HG02870 (cell line): ENCODE results near the gene YY1.
"Not testable (repeated sequence)": the region's sequence is repeated elsewhere in the genome, so short reads cannot be mapped to it uniquely, and the experiment has no call there.

Experiments used
- ATAC-seq: cut with Tn5 transposase; IDR thresholded peaks from one replicate; pipeline ENCODE4 v1.9.1; 2021; ENCODE audit warnings: mild to moderate bottlenecking, moderate library complexity; ENCODE audit not compliant: unreplicated experiment

YY1 gene

GRCh38 chr14:100238419-100239210, at the start of gene YY1:
Gene YY1, plus strand, starts transcription at chr14:100239144. Its CDS starts 101 bp downstream, at chr14:100239245.
- ATAC-seq, result peak; percentile 77

- no peak for ATAC-seq
These were observed 48.8 kb upstream of the YY1 start for GRCh38 chr14:100190126-100190525.

GRCh38 chr14:100191584-100192249, 47.2 kb upstream of the YY1 start:
- no peak for ATAC-seq

- no peak for ATAC-seq
These were observed 46.7 kb upstream of the YY1 start for GRCh38 chr14:100192250-100192671.

DNA sequence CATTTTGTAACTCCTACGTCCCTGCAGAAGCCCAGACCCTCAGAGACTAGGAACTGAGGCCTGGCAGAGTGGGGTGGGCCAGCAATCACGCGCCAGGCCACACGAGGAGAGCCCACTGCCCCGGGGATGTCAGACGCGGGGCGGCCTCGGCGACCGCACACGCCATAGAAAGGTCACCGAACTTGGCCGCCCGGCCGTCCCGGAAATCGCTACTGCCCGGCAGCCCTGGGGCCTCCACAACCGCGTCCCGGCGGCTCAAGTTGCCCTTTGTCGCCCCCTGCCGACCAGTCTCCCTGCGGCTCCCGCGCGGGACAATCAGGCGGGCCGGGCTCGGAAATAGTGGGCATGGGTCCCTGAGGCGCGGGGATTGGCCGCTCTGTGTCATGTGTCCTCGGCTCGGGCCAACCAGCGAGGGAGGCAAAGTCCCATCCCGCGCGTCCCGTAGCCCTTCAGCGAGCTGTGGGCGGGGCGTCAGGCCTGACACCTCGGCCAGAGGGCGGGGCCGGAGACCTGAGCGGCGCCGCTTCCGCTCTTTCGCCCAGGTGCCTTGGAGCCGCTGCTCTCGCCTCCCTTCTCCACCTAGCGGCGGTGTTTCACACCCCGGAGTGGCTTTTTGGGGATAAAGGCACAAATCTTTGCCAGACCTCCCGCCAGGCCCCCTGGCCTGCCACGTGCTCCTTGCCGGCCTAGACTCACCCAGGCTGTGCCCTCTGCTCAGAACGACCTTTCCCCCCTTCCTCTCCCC, 46.1 kb upstream of the YY1 start:
- ATAC-seq, result peak; percentile 99

- ATAC-seq, result no peak
These were observed 45.3 kb upstream of the YY1 start for GRCh38 chr14:100193417-100194357.

DNA sequence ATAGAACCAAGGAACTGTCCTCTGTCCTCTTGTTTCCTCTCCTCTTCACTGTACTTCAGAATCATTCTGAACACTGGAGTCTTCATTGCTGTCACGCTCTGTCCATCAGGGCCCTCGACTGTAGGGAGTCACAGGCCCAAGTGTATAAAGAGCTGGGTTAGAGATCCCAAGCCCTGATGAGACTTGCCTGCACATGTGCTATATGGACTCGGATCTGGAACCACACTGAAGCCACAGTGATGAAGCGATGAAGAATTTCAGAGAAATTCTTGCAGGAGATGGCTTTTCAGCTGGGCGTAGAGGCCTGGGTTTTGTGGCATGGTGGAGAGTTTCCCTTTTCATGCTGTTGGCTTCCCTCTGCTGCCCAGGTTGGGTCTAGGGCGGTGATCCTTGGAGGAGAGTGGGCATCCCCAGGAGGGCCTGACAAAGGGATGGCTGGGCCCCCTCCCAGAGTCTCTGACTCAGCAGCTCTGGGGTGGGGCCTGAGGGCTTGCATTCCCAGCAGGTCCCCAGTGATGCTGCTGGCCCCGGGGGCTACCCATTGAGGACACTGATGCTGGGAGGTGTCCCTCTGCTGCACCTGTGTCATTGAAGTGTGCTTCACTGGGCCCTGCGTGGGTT, 39.6 kb upstream of the YY1 start:
- ATAC-seq, result no peak

DNA sequence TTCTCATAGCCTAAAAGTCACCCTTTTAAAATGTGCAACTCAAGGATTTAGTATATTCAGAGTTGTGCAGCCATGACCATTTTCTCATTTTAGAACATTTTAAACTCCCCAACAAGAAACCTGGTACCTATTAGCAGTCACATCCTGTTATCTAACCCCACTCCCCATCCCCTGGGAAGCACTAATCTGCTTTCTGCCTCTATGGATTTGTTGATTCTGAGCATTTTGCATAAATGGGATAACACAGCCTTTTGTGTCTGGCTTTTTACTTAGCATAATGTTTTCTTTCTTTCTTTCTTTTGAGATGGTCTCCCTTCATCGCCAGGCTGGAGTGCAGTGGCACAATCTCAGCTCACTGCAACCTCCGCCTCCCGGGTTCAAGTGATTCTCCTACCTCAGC, 38.6 kb upstream of the YY1 start:
- no peak for ATAC-seq

DNA sequence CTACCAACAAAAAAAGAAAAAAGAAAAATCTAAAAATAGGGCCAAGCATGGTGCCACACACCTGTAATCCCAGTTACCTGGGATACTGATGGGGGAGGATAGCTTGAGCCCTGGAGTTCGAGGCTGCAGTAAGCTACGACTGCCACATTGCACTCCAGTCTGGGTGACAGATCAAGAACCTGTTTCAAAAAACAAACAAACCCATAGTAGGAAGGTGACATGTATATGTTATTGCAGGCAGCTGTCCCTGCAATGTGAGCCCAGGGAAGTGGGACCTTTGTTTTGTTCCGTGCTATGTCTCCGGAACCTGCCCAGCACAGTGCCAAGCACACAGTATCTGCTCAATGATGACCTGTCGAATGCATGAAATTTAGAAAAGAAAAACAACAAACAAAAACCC, 37.2 kb upstream of the YY1 start:
- no peak for ATAC-seq

- ATAC-seq, result no peak
These were observed 36.2 kb upstream of the YY1 start for GRCh38 chr14:100202712-100203111.

GRCh38 chr14:100203146-100203545, 35.8 kb upstream of the YY1 start:
- no peak for ATAC-seq

DNA sequence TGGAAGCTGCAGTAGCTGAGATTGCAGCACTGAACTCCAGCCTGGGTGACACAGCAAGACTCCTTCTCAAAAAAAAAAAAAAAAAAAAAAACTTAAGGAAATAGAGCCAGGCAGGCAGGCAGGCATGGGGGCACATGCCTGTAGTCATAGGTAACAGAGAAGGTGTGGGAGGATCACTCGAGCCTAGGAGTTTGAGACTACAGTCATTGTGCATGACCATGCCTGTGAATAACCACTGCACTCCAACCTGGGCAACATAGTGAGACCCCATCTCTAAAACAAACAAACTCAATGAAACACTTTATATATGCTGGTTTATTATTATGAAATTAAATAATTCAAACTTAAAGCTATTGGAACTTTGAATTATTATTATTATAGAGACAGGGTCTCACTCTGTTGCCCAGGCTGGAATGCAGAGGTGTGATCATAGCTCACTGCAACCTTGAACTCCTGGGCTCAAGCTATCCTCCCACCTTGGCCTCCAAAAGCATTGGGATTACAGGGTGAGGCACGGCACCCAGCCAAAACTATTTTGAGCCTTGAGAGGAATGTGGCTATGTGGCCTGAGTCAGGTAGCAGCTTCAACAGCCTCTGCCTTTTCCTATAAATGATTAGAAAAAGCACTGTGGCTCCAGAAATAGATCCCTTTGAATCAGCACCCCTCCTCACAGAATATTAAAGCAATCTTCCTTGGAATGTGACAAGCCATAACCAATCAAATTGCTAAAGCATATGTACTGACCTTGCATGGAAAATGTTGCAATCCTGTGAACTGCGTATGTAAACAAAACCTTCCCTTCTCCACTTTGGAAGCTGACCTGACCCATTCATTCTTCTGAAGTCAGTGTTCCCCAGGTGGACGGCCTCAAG, 34.7 kb upstream of the YY1 start:
- ATAC-seq, result no peak

DNA sequence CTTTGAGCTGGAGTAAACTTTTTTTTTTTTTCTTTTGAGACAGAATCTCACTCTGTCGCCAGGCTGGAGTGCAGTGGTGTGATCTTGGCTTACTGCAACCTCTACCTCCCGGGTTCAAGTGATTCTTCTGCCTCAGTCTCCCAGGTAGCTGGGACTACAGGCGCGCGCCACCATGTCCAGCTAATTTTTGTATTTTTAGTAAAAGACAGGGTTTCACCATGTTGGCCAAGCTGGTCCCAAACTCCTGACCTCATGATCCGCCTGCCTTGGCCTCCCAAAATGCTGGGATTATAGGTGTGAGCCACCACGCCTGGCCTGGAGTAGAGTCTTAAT, 34.1 kb upstream of the YY1 start:
- ATAC-seq, result not testable (repeated sequence)

- ATAC-seq, result not testable (repeated sequence)
These were observed 31.4 kb upstream of the YY1 start for GRCh38 chr14:100207588-100207987.

DNA sequence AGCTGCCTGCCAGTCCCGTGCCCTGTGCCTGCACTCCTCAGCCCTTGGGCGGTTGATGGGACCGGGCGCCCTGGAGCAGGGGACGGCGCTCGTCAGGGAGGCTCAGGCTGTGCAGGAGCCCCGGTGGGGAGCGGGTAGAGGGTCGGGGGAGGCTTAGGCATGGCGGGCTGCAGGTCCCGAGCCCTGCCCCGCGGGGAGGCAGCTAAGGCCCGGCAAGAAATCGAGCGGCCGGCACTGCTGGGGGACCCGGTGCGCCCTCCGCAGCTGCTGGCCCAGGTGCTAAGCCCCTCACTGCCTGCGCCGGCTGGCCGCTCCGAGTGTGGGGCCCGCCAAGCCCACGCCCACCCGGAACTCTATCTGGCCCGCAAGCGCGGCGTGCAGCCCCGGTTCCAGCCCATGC, 30.8 kb upstream of the YY1 start:
- ATAC-seq, result not testable (repeated sequence)

DNA sequence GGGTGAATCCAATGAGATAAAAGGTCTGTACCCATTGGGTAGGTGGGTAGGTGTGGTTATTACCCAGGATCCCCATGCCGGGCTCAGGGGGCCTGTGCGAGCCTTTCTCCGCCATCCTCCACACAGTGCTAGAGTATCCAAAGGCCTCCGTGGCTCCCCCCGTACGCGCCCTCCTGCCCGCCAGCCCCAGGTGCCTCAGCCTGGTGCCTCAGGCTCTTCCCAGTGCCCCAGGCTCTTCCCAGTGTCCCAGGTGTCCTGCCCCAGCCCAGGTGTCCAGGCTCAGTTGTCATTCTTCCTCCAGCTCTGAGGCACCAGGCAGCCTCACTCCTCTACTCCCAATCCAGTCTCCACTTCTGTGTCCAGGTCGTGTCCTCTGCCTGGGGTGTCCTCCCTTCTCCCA, 27.6 kb upstream of the YY1 start:
- ATAC-seq, result no peak

DNA sequence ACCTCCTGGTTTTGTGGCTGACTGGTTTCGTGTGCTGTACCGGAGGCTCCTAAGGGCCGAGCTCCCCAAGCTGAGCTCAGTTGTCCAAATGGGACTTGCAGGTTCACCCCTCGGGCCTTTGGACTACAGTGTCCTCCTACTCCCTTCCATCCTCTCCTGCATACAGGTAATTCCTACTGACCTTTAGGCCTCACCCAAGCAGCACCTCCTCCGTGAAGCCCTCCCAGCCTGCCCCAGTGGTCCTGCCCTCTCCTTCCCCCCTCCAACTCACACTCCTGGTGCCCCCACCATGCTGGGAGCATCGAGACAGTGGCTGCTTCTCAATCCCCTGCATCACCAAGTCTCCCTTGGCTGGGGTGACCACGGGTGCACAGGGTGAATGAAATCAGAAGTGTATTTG, 27.1 kb upstream of the YY1 start:
- ATAC-seq, result no peak

- ATAC-seq, result no peak
These were observed 26.2 kb upstream of the YY1 start for GRCh38 chr14:100212476-100213333.
